ENCODE results near the gene SESTD1. TPM values are rescaled to one million over a fixed set of nuclear protein-coding genes. Genes with fewer than 3 reads are reported as not detected.

Gene SESTD1
- total and polyA plus RNA-seq, 2 experiments from 2014 or later = 12.6 to 21.6 TPM

DNA sequence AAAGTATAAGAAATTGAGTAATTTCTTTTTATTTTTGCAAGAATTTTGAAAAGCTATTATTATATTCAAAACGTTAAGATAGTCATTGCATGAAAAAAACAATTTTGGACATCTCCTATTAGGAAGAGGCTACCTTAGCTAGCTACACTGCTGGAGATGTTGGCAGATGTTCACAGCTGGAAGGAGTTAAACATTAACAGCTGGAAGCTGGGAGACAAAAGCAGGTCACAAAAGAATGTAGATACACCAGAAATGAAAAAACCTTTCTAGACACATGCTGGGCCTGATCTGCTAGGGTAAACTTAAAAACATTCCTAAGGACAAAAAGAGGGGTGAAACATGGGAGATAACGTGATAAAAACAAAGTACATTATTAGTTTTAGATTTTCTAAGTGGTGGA lies 84.4 kb downstream of the SESTD1 start:
- H3F3A ChIP-seq (replicated peaks; ENCODE audit: low read depth) = no peaks in the 10 kb centered on the region
- TF ChIP-seq, protein P1, sequence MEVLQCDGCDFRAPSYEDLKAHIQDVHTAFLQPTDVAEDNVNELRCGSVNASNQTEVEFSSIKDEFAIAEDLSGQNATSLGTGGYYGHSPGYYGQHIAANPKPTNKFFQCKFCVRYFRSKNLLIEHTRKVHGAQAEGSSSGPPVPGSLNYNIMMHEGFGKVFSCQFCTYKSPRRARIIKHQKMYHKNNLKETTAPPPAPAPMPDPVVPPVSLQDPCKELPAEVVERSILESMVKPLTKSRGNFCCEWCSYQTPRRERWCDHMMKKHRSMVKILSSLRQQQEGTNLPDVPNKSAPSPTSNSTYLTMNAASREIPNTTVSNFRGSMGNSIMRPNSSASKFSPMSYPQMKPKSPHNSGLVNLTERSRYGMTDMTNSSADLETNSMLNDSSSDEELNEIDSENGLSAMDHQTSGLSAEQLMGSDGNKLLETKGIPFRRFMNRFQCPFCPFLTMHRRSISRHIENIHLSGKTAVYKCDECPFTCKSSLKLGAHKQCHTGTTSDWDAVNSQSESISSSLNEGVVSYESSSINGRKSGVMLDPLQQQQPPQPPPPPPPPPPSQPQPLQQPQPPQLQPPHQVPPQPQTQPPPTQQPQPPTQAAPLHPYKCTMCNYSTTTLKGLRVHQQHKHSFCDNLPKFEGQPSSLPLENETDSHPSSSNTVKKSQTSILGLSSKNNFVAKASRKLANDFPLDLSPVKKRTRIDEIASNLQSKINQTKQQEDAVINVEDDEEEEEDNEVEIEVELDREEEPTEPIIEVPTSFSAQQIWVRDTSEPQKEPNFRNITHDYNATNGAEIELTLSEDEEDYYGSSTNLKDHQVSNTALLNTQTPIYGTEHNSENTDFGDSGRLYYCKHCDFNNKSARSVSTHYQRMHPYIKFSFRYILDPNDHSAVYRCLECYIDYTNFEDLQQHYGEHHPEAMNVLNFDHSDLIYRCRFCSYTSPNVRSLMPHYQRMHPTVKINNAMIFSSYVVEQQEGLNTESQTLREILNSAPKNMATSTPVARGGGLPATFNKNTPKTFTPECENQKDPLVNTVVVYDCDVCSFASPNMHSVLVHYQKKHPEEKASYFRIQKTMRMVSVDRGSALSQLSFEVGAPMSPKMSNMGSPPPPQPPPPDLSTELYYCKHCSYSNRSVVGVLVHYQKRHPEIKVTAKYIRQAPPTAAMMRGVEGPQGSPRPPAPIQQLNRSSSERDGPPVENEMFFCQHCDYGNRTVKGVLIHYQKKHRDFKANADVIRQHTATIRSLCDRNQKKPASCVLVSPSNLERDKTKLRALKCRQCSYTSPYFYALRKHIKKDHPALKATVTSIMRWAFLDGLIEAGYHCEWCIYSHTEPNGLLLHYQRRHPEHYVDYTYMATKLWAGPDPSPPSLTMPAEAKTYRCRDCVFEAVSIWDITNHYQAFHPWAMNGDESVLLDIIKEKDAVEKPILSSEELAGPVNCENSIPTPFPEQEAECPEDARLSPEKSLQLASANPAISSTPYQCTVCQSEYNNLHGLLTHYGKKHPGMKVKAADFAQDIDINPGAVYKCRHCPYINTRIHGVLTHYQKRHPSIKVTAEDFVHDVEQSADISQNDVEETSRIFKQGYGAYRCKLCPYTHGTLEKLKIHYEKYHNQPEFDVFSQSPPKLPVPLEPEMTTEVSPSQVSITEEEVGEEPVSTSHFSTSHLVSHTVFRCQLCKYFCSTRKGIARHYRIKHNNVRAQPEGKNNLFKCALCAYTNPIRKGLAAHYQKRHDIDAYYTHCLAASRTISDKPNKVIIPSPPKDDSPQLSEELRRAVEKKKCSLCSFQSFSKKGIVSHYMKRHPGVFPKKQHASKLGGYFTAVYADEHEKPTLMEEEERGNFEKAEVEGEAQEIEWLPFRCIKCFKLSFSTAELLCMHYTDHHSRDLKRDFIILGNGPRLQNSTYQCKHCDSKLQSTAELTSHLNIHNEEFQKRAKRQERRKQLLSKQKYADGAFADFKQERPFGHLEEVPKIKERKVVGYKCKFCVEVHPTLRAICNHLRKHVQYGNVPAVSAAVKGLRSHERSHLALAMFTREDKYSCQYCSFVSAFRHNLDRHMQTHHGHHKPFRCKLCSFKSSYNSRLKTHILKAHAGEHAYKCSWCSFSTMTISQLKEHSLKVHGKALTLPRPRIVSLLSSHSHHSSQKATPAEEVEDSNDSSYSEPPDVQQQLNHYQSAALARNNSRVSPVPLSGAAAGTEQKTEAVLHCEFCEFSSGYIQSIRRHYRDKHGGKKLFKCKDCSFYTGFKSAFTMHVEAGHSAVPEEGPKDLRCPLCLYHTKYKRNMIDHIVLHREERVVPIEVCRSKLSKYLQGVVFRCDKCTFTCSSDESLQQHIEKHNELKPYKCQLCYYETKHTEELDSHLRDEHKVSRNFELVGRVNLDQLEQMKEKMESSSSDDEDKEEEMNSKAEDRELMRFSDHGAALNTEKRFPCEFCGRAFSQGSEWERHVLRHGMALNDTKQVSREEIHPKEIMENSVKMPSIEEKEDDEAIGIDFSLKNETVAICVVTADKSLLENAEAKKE (CRISPR knock-in tag; IDR thresholded peaks at IDR 0.05) = peak; percentile 98
- TF ChIP-seq, protein P2, sequence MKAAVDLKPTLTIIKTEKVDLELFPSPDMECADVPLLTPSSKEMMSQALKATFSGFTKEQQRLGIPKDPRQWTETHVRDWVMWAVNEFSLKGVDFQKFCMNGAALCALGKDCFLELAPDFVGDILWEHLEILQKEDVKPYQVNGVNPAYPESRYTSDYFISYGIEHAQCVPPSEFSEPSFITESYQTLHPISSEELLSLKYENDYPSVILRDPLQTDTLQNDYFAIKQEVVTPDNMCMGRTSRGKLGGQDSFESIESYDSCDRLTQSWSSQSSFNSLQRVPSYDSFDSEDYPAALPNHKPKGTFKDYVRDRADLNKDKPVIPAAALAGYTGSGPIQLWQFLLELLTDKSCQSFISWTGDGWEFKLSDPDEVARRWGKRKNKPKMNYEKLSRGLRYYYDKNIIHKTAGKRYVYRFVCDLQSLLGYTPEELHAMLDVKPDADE (IDR thresholded peaks at IDR 0.05) = no peak
- H2AFZ ChIP-seq = no peak overlapping the region
- no peak overlapping the region for H3K4me3 ChIP-seq
- no peaks in the 10 kb centered on the region for H3K27me3 ChIP-seq (ENCODE audit: insufficient read depth)
- no peaks in the 10 kb centered on the region for H3K79me2 ChIP-seq (replicated peaks; ENCODE audit: insufficient read depth)
- Mint-ChIP-seq H3K4me3 (peak overlapping the region; percentile 28; the same call in 2 of the 3 replicates), H3K27ac (peak overlapping the region; percentile 80), H3K4me1 (peaks cover 51% of the 10 kb centered on the region), H3K27me3 (ENCODE audit: insufficient read depth, low read depth, poor library complexity) (peaks cover 7% of the 10 kb centered on the region), H3K9me3 (peaks cover 4% of the 10 kb centered on the region; the same call in 1 of the 3 replicates), H3K36me3 (ENCODE audit: low read depth) (peaks cover 4% of the 10 kb centered on the region)
- H3K36me3 ChIP-seq (ENCODE audit: insufficient read depth) = no peaks in the 10 kb centered on the region
- 0 out of 2 replicates have a peak overlapping the region, but pooled peaks have one; percentile 0 for H3K4me2 ChIP-seq
- no peaks in the 10 kb centered on the region for H4K20me1 ChIP-seq (replicated peaks; ENCODE audit: insufficient read depth)
- no peak overlapping the region for H3K27ac ChIP-seq (ENCODE audit: low read depth)
- peaks cover 17% of the 10 kb centered on the region; the same call in 1 of the 2 replicates for H3K4me1 ChIP-seq (ENCODE audit: insufficient read depth)
- no peaks in the 10 kb centered on the region for H3K9me2 ChIP-seq (ENCODE audit: insufficient read depth)
- peak; percentile 78 for ATAC-seq
- peak; percentile 59 for DNase-seq (ENCODE audit: low spot score)

DNA sequence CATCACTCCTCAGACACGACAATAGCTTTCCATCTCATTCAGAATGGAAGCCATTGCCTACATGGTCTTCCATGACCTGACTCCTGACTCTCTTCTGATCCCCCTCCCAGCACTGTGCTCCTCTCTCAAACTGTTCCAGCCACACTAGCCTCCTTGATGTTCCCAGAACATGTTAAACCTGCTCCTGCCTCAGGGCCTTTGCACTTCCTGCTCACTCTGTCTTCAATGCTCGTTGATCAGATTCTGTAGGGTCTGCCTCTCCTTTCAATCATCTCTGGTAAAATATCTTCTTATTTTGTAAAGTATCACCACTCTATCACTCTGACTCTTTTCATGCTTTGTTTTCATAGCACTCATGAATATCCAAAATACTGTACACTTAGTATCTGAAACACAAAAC lies 84.9 kb downstream of the SESTD1 start:
- H3K4me1 ChIP-seq (ENCODE audit: insufficient read depth) = peaks cover 17% of the 10 kb centered on the region; the same call in 1 of the 2 replicates
- H3K27ac ChIP-seq (ENCODE audit: low read depth) = no peak overlapping the region
- no peaks in the 10 kb centered on the region for H3K9me2 ChIP-seq (ENCODE audit: insufficient read depth)
- no peaks in the 10 kb centered on the region for H4K20me1 ChIP-seq (replicated peaks; ENCODE audit: insufficient read depth)
- Mint-ChIP-seq H3K4me1 (peaks cover 51% of the 10 kb centered on the region), H3K4me3 (no peak overlapping the region), H3K36me3 (ENCODE audit: low read depth) (peaks cover 4% of the 10 kb centered on the region), H3K9me3 (peaks cover 4% of the 10 kb centered on the region; the same call in 1 of the 3 replicates), H3K27ac (peak overlapping the region; percentile 84), H3K27me3 (ENCODE audit: insufficient read depth, low read depth, poor library complexity) (peaks cover 7% of the 10 kb centered on the region)
- no peaks in the 10 kb centered on the region for H3K79me2 ChIP-seq (replicated peaks; ENCODE audit: insufficient read depth)
- DNase-seq (ENCODE audit: low spot score) (no peak), ATAC-seq (no peak)
- 0 out of 2 replicates have a peak overlapping the region, but pooled peaks have one; percentile 0 for H3K4me2 ChIP-seq
- no peaks in the 10 kb centered on the region for H3K36me3 ChIP-seq (ENCODE audit: insufficient read depth)
- H3K27me3 ChIP-seq (ENCODE audit: insufficient read depth) = no peaks in the 10 kb centered on the region
- H2AFZ ChIP-seq = no peak overlapping the region
- TF ChIP-seq EZH2phosphoT487 (IDR thresholded peaks at IDR 0.05; ENCODE audit: unreplicated experiment) (no peak), STAT1 (IDR thresholded peaks at IDR 0.05; ENCODE audit: unreplicated experiment) (no peak)
- H3K4me3 ChIP-seq = no peak overlapping the region
- no peaks in the 10 kb centered on the region for H3F3A ChIP-seq (replicated peaks; ENCODE audit: low read depth)
